ENCODE data around the gene UQCRC1.

UQCRC1 gene

GRCh38 chr3:48633256-48633655, 23.8 kb upstream of the UQCRC1 start:
- no peak for DNase-seq (ENCODE audit: low read depth)

- DNase-seq (ENCODE audit: low read depth): no peak
Observed at GRCh38 chr3:48631516-48632448, 22.3 kb upstream of the UQCRC1 start.

DNA sequence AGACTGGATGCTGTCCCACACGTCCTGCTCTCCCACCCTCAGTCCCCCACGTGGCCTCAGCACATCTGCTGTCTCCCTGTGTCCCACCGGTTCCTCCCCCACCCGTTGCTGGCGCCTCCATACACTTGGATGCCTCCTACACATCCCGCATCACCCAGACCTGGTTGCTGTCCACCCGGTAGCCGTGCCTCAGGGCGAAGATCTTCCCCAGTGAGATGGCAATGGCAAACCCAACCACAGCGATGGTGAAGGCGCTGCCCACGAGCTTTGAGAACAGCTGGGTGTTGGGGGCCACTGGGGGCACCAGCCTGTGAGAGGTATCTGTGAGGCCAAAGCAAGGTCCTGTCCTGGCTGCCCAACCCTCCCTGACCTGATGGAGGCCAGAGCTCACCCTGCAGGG, 21.4 kb upstream of the UQCRC1 start:
- DNase-seq (ENCODE audit: low read depth): no peak

DNA sequence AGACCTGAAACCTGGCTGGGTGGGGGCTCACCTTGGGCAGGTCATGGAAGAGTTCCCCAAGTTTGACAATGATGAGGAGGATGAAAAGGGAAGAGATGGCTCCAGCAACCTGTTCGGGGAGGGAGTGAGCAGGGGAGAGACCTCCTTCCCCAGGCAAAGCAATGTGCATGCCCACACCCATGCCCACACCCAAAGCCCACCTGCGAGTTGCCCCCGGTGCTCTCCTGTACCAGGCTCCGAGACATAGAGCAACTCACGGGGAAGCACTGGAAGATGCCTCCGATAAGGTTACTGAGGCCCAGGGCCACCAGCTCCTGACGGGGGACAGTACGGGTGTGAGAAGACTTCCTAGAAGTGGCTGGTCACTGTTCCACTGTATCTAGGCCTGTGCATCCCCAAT, 21.0 kb upstream of the UQCRC1 start:
- DNase-seq (ENCODE audit: low read depth): no peak

GRCh38 chr3:48629894-48630293, 20.4 kb upstream of the UQCRC1 start:
- no peak for DNase-seq (ENCODE audit: low read depth)

GRCh38 chr3:48628277-48629017, 19.0 kb upstream of the UQCRC1 start:
- DNase-seq (ENCODE audit: low read depth): no peak

DNA sequence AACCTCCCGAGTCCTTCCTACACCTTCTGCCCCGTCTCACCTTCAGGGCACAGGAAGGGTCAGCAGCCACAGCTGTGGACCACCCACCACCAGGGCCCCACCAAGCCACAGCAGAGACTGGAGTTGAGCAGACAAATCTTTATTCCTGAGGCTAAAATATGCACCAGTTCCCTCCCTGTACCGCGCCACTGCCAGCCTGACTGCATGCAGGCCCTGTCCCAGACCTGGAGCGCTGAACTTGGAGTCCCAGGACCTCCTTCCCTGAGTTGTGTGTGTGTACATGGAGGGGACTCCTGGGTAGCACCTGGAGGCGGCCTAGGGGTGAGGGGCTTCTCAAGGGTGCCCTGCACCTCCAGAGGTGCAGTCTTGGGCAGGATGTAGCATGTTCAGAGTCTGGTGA, 16.2 kb upstream of the UQCRC1 start:
- no peak for DNase-seq (ENCODE audit: low read depth)

DNA sequence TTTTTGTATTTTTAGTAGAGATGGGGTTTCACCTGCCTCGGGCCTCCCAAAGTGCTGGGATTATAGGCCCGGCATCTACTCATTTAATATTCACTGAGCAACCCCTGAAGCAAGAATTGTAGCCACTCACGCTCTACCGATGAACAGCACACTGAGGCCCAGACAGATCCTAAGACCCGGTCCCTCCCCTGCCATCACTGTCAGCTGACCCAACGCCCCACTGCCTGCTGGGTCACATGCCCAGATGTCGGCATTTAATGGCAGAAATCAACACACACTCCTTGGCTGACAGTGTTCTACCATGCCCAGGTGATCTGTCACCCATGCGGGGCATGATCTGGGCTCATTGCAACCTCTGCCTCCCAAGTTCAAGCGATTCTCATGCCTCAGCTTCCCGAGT, 15.3 kb upstream of the UQCRC1 start:
- no peak for DNase-seq (ENCODE audit: low read depth)

DNA sequence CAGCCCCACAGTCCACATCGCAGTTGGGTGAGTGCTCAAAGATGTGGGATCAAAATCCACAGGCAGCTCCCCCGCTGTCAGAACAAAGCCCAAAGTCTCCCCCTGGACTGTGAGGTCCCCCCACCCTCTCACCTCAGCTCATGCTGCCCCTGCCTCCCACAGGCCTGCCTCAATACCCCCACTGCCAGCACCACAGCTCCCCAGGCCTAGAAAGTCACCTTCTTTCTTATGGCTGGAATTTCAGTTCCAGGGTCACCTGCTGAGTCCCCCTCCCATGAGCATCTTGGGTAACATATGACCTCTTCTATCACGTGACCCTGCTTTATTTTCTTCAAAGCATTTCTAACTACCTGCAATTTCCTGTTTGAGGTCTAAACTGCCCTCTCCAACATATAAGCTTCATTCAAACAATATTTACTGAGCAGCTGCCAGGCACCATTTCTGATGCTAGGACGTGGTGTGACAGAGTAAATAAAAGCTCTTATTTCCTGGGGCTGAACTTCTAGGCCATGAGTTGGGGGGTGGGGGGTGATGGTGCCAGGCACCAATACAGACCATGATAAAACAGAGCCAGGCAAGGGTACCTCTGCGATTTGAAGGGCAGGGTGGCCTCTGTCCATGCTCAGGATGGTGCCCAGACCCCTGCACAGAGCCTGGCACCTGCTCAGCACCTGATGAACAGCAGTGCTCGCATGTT, 14.6 kb upstream of the UQCRC1 start:
- DNase-seq (ENCODE audit: low read depth): no peak

GRCh38 chr3:48621461-48621869, 12.0 kb upstream of the UQCRC1 start, which contains the start of gene TMEM89:
TSS of gene TMEM89 (minus strand) at chr3:48621769. CDS start at chr3:48621756, 13 bp downstream.
- DNase-seq (ENCODE audit: low read depth): no peak

GRCh38 chr3:48619541-48620524, 10.4 kb upstream of the UQCRC1 start:
- DNase-seq (ENCODE audit: low read depth): no peak

DNA sequence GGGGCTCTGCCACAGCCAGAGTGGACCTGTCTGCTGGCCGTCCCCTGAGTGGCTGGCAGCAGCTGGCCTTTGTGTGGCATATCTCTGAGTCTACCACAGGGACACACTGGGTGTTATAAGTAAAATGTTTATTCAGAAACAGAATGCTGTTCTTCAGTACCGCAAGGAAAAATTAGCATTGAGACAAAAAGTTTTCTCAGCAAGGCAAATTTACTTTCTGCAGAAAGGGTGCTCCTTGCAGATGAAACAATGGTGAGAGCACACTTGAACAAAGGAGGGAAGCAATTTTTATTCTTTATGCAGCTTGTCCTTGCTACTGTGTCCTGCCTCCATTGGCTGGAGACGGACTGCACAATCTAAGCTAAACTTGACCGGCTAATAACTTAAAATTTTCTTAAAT, 8.1 kb upstream of the UQCRC1 start:
- DNase-seq (ENCODE audit: low read depth): no peak

GRCh38 chr3:48614044-48614443, 4.6 kb upstream of the UQCRC1 start:
- no peak for DNase-seq (ENCODE audit: low read depth)

DNA sequence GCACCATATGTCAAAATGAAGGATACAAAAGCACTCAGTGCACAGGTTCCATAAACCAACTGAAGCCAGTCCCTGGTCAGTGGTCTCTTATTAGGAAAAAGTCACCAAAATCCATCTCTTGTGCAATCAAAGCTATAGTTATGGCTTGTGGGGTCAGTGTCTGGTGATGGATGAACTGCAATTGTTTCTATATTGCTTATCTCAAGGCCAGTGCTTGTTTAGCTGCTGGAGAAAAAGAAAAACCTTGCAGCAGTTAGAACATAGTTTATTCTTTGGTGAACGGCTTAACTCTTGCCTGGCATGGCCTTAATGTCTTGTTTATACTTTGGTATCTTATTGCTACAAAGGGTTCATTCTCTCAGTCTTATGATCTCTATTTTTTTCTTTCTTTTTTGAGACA, 2.9 kb upstream of the UQCRC1 start:
- DNase-seq (ENCODE audit: low read depth): no peak

GRCh38 chr3:48607519-48607918, 1.9 kb downstream of the UQCRC1 start:
- no peak for DNase-seq (ENCODE audit: low read depth)

DNA sequence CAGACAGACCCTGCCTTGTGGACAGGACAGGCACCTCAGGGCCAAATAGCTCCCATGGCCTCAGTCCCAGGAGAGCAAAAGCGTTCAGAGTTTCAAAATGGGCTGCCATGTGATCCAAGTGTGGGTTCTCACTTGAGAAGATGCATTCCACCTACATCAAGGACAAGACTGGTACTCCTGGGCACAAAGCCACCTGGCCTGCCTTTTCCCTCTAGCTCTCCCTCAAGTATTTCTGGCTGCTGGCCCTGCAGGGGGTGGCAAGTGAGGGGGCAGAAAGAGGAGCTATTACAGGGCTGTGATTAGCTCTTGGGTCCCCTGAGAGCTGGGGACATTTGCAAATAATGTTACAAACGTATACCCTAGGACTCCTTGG, 7.8 kb downstream of the UQCRC1 start:
- no peak for DNase-seq (ENCODE audit: low read depth)

DNA sequence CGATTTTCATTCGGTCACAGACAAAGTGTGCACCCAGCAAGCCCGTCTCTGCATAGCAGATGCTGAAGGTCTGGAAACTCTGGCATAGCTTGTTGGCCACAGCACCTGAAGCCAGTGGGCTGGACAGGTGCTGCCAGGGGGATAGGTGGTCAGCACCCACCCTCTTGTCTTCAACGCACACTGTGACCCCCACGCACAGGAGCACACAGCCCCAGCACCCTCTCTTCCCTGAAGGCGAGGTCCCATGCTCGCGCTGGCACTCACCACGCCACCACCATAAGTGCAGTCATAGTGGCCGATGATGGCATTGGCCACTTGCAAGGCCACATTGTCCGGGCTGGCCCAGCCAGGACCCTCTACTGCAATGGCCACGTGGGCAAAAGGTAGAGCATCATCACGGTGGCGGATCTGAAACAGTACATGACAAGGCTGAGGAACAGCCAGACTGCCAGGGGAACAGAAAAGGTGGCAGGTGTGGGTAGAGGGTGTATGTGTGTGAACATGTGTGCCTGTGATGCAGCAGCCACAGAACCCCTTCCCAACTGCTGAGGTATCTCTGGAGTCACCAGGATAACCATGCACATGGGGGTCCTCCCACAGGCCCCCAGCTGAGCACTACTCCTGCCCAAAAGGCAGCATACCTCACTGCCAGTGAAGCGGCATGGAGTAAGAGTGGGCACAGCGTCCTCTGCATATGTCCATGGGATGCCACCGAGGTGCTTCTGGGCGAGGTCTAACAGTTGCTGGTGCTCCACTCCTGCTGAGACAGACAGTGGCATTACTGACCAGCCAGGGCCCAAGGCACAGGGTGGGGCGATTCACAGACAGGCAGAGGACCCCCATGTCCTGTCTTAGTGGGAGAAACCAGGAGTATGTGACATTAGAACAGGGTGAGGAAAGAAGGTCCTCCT, 8.5 kb downstream of the UQCRC1 start:
- no peak for DNase-seq (ENCODE audit: low read depth)

DNA sequence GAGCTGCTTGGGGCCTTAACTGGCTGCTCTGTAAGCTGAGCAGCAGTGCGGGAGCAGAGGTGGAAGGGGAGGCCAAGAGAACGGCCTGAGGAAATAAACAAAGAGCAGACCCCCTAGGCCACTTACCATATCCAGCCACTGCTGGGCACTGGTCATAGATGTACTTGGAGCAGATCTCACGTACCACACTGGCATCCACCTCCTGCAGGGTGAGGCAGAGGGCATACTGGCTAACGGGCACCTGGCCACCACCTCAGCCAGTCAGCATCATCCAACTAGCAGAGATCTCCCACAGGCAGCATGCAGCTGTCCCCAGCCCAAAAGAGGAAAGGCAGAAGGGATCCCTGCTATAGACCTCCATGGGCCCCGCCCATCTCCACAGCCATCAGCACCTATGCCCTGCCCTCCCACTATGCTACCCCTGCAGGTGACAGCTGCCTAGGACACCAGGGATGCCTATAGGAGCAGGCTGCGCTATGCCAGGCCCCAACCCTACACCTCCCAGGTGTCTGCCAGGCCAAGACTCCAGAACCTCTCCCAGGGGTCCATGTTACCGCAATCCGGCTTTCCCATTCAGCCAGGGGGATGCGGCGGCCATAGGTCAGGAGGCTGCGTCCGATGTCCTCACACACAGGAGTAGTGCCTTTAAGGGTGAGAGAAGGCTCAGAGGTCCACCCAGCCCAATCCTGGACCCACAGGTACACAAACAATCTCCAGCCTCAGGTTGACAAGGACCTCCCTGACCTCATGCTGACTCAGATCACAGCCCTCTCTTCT, 9.7 kb downstream of the UQCRC1 start:
- DNase-seq (ENCODE audit: low read depth): no peak

DNA sequence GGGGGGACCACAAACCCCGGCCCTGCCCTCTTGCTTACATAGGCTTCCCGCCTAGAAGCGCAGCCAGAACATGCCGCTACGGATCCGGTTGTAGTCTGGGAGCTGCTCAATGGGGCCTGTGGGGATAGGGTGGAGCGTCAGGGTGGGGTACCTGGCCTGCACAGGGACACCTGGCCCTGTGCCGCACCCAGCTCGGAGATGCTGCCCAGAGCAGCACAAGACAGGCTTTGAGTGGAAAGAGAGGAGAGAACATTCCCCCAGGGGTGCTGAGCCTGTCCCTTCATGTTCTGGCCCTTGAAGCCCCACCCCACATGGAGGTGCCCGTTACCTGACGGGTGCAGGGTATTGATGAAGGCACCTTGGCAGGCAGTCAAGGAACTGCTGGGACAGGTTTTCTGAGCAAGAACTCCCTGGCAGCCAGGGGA, 10.4 kb downstream of the UQCRC1 start:
- no peak for DNase-seq (ENCODE audit: low read depth)

All from activated T-cell treated with anti-CD3 and anti-CD28 coated beads for 48 hours (primary cell).